WTC11 (cell line): ENCODE measurements around the gene SH3PXD2A.

Source experiments
- ELF4 ChIP-seq: sonication (generic); formaldehyde crosslinking; IDR thresholded peaks from 2 replicates; pipeline ENCODE4 v1.8.1; 2022; ENCODE audit warnings: low read depth, mild to moderate bottlenecking, moderate library complexity, missing genetic modification reagents
- NR2C2 ChIP-seq: sonication (generic); formaldehyde crosslinking; IDR thresholded peaks from 2 replicates; pipeline ENCODE4 v1.8.0; 2022; ENCODE audit warnings: mild to moderate bottlenecking, missing genetic modification reagents
- SP1 ChIP-seq: sonication (generic); formaldehyde crosslinking; conservative IDR thresholded peaks from 2 replicates; pipeline ENCODE4 v1.8.1; 2022; ENCODE audit warnings: missing genetic modification reagents
- ZNF138 ChIP-seq: sonication (generic); formaldehyde crosslinking; conservative IDR thresholded peaks from 2 replicates; pipeline ENCODE4 v1.8.1; 2022; ENCODE audit warnings: mild to moderate bottlenecking, moderate library complexity, missing genetic modification reagents
- TF ChIP-seq, protein P1 (sequence below): fragments of 200-600 bp; IDR thresholded peaks from 2 replicates; pipeline ENCODE4 v1.8.0; 2022; ENCODE audit warnings: antibody characterized with exemption
- TF ChIP-seq, protein P2 (sequence below): sonication (generic); formaldehyde crosslinking; conservative IDR thresholded peaks from 2 replicates; pipeline ENCODE4 v1.8.1; 2023; ENCODE audit warnings: mild to moderate bottlenecking, low read depth, missing genetic modification reagents, moderate library complexity
- TF ChIP-seq, protein P3 (sequence below): sonication (generic); formaldehyde crosslinking; IDR thresholded peaks from 2 replicates; pipeline ENCODE4 v1.8.1; 2023; ENCODE audit warnings: mild to moderate bottlenecking, missing genetic modification reagents

DNA sequence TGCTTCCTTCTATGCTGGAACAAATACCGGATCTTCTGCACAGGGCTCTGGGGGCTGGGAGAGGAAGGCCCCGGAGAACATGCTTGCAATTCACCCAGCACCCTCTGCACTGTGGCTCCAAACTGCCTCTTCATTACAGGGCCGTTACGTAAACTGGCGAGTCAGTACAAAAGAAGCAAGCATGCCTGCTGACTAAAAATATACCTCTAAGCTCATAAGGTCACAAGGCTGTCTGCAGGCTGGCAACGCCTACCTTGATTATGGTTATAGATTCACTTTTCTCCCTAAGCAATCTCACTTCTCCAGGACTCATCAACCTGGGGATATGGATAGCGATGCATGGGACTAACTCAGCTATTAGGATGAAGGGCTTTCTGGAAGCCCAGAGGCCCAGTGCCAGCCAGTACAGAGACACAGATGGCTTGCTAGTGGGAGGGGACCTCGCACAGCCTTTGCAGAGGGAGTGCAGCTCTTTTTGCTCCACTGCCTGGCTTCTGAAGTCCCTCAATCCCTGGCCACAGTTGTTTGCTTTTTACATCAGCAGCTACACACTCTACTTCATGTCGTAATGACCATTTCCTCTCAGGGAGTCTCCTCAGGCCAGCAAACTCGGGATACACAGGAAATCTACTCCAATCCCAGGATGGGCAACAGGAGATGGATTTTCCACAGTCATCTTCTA is 96.1 kb downstream of the SH3PXD2A start:
- TF ChIP-seq, protein P1, sequence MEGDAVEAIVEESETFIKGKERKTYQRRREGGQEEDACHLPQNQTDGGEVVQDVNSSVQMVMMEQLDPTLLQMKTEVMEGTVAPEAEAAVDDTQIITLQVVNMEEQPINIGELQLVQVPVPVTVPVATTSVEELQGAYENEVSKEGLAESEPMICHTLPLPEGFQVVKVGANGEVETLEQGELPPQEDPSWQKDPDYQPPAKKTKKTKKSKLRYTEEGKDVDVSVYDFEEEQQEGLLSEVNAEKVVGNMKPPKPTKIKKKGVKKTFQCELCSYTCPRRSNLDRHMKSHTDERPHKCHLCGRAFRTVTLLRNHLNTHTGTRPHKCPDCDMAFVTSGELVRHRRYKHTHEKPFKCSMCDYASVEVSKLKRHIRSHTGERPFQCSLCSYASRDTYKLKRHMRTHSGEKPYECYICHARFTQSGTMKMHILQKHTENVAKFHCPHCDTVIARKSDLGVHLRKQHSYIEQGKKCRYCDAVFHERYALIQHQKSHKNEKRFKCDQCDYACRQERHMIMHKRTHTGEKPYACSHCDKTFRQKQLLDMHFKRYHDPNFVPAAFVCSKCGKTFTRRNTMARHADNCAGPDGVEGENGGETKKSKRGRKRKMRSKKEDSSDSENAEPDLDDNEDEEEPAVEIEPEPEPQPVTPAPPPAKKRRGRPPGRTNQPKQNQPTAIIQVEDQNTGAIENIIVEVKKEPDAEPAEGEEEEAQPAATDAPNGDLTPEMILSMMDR = no peak
- TF ChIP-seq ELF4 (CRISPR knock-in tag) (no peak), NR2C2 (no peak), SP1 (CRISPR knock-in tag) (no peak), ZNF138 (CRISPR knock-in tag) (no peak)
- TF ChIP-seq, protein P2, sequence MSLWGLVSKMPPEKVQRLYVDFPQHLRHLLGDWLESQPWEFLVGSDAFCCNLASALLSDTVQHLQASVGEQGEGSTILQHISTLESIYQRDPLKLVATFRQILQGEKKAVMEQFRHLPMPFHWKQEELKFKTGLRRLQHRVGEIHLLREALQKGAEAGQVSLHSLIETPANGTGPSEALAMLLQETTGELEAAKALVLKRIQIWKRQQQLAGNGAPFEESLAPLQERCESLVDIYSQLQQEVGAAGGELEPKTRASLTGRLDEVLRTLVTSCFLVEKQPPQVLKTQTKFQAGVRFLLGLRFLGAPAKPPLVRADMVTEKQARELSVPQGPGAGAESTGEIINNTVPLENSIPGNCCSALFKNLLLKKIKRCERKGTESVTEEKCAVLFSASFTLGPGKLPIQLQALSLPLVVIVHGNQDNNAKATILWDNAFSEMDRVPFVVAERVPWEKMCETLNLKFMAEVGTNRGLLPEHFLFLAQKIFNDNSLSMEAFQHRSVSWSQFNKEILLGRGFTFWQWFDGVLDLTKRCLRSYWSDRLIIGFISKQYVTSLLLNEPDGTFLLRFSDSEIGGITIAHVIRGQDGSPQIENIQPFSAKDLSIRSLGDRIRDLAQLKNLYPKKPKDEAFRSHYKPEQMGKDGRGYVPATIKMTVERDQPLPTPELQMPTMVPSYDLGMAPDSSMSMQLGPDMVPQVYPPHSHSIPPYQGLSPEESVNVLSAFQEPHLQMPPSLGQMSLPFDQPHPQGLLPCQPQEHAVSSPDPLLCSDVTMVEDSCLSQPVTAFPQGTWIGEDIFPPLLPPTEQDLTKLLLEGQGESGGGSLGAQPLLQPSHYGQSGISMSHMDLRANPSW = no peak
- TF ChIP-seq, protein P3, sequence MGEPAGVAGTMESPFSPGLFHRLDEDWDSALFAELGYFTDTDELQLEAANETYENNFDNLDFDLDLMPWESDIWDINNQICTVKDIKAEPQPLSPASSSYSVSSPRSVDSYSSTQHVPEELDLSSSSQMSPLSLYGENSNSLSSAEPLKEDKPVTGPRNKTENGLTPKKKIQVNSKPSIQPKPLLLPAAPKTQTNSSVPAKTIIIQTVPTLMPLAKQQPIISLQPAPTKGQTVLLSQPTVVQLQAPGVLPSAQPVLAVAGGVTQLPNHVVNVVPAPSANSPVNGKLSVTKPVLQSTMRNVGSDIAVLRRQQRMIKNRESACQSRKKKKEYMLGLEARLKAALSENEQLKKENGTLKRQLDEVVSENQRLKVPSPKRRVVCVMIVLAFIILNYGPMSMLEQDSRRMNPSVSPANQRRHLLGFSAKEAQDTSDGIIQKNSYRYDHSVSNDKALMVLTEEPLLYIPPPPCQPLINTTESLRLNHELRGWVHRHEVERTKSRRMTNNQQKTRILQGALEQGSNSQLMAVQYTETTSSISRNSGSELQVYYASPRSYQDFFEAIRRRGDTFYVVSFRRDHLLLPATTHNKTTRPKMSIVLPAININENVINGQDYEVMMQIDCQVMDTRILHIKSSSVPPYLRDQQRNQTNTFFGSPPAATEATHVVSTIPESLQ = no peak
